HepG2 (cell line): Measurements from ENCODE around the gene SETD1B. TPM values are rescaled to one million over a fixed set of nuclear protein-coding genes. Genes with fewer than 3 reads are reported as not detected.
A peak's percentile ranks its signal among the peaks of the same experiment; 100 is the strongest.

Experiments used
- CERS6 ChIP-seq: sonication (generic); formaldehyde crosslinking; IDR thresholded peaks from 2 replicates; pipeline ENCODE4 v1.5.0; 2020; ENCODE audit warnings: missing genetic modification reagents
- ELF1 ChIP-seq: sonication (generic); formaldehyde crosslinking; IDR thresholded peaks from 2 replicates; pipeline ENCODE4 v1.4.0; 2020; ENCODE audit warnings: missing genetic modification reagents
- HMG20B ChIP-seq: conservative IDR thresholded peaks from 2 replicates; pipeline ENCODE4 v1.6.1; 2016; ENCODE audit warnings: missing genetic modification reagents, missing compliant biosample characterization
- MED13 ChIP-seq: sonication (generic); formaldehyde crosslinking; IDR thresholded peaks from 2 replicates; pipeline ENCODE4 v1.5.0; 2020; ENCODE audit warnings: missing genetic modification reagents
- MXD3 ChIP-seq: IDR thresholded peaks from 2 replicates; pipeline ENCODE4 v1.6.1; 2016; ENCODE audit warnings: mild to moderate bottlenecking, missing biosample characterization, missing genetic modification reagents
- NBN ChIP-seq: fragments of 450-650 bp; conservative IDR thresholded peaks from 2 replicates; pipeline ENCODE4 v1.6.1; 2017
- NCOA2 ChIP-seq: sonication (generic); formaldehyde crosslinking; IDR thresholded peaks from 2 replicates; pipeline ENCODE4 v1.8.0; 2022; ENCODE audit warnings: inconsistent platforms
- SNAI1 ChIP-seq: sonication (generic); formaldehyde crosslinking; IDR thresholded peaks from 2 replicates; pipeline ENCODE4 v1.5.0; 2020; ENCODE audit warnings: mild to moderate bottlenecking, missing genetic modification reagents, borderline replicate concordance
- SNAPC2 ChIP-seq: sonication (generic); formaldehyde crosslinking; IDR thresholded peaks from 2 replicates; pipeline ENCODE4 v1.8.1; 2022; ENCODE audit warnings: mild to moderate bottlenecking, missing genetic modification reagents
- SRSF1 ChIP-seq: fragments of 200-400 bp; formaldehyde crosslinking; optimal IDR thresholded peaks from 2 replicates; pipeline ENCODE3; 2017; ENCODE audit warnings: mild to moderate bottlenecking, low read depth, low read length, moderate library complexity
- ZFP1 ChIP-seq: IDR thresholded peaks from 2 replicates; pipeline ENCODE4 v1.6.1; 2016
- ZFP41 ChIP-seq: sonication (generic); formaldehyde crosslinking; IDR thresholded peaks from 2 replicates; pipeline ENCODE4 v1.4.0; 2020; ENCODE audit warnings: mild to moderate bottlenecking, missing genetic modification reagents, borderline replicate concordance
- ZFP90 ChIP-seq: sonication (generic); formaldehyde crosslinking; IDR thresholded peaks from 2 replicates; pipeline ENCODE4 v1.8.0; 2022; ENCODE audit warnings: missing genetic modification reagents, mild to moderate bottlenecking, inconsistent platforms, borderline replicate concordance
- ZHX2 ChIP-seq, 2 experiments: sonication (generic) in 1 of 2; formaldehyde crosslinking in 1 of 2; IDR thresholded peaks; 2 replicates each; pipeline versions ENCODE4 v1.6.1 to v1.9.0; 2014 to 2022; ENCODE audit warnings: antibody characterized with exemption in 1 of 2, borderline replicate concordance in 1 of 2, inconsistent platforms in 1 of 2, low read depth in 1 of 2, missing genetic modification reagents in 1 of 2
- ZNF101 ChIP-seq: sonication (generic); formaldehyde crosslinking; IDR thresholded peaks from 2 replicates; pipeline ENCODE4 v1.4.0; 2020; ENCODE audit warnings: mild to moderate bottlenecking, low read depth, missing genetic modification reagents, borderline replicate concordance
- ZNF20 ChIP-seq: sonication (generic); formaldehyde crosslinking; IDR thresholded peaks from 2 replicates; pipeline ENCODE4 v1.4.0; 2020; ENCODE audit warnings: mild to moderate bottlenecking, moderate library complexity, missing genetic modification reagents
- ZNF333 ChIP-seq: sonication (generic); formaldehyde crosslinking; IDR thresholded peaks from 2 replicates; pipeline ENCODE4 v1.4.0; 2020; ENCODE audit warnings: mild to moderate bottlenecking, missing genetic modification reagents, borderline replicate concordance
- ZNF343 ChIP-seq: sonication (generic); formaldehyde crosslinking; IDR thresholded peaks from 2 replicates; pipeline ENCODE4 v1.4.0; 2020; ENCODE audit warnings: mild to moderate bottlenecking, missing genetic modification reagents
- ZNF446 ChIP-seq: sonication (generic); formaldehyde crosslinking; IDR thresholded peaks from 2 replicates; pipeline ENCODE4 v1.5.0; 2020; ENCODE audit warnings: mild to moderate bottlenecking, missing genetic modification reagents
- ZNF703 ChIP-seq: sonication (generic); formaldehyde crosslinking; IDR thresholded peaks from 2 replicates; pipeline ENCODE4 v1.5.1; 2020; ENCODE audit warnings: missing genetic modification reagents, mild to moderate bottlenecking, moderate library complexity, borderline replicate concordance
- ZNF781 ChIP-seq: sonication (generic); formaldehyde crosslinking; IDR thresholded peaks from 2 replicates; pipeline ENCODE4 v1.5.1; 2020; ENCODE audit warnings: borderline replicate concordance, mild to moderate bottlenecking, missing genetic modification reagents; ENCODE audit errors: not compliant biosample characterization
- ZNF816 ChIP-seq: sonication (generic); formaldehyde crosslinking; IDR thresholded peaks from 2 replicates; pipeline ENCODE4 v1.8.0; 2022; ENCODE audit warnings: missing genetic modification reagents, mild to moderate bottlenecking, borderline replicate concordance
- ZSCAN31 ChIP-seq: sonication (generic); formaldehyde crosslinking; IDR thresholded peaks from 2 replicates; pipeline ENCODE4 v1.5.0; 2020; ENCODE audit warnings: low read depth, mild to moderate bottlenecking, missing genetic modification reagents
- polyA plus RNA-seq, 8 experiments: library from polyadenylated mRNA; depleted of rRNA in 3 of 8; stranded (reverse) in 7 of 8; unstranded in 1 of 8; fragments of >200 nt; fragmentation: Illumina TruSeq in 4 of 8; extraction: Trizol in 4 of 8; gene quantifications; 2 replicates each; pipeline versions ENCODE4 v1.2.1 to v1.2.3, GENCODE V29; 2011 to 2016; ENCODE audit warnings: low read depth in 4 of 8, missing spikeins in 1 of 8, mixed read lengths in 1 of 8; ENCODE audit not compliant: insufficient read depth in 1 of 8
- total RNA-seq, 5 experiments: library from RNA; depleted of rRNA; stranded (reverse); fragments of >200 nt; fragmentation: Illumina TruSeq; extraction: Trizol; gene quantifications; 2 replicates each; pipeline ENCODE4 v1.2.3, GENCODE V29; 2016; ENCODE audit warnings: low read depth in 1 of 5

SETD1B gene
- total and polyA plus RNA-seq, 2 of the 13 experiments (the other 11 are each of a cell fraction or from before 2014, with no cell fraction given), result 1.1 to 1.4 TPM

DNA sequence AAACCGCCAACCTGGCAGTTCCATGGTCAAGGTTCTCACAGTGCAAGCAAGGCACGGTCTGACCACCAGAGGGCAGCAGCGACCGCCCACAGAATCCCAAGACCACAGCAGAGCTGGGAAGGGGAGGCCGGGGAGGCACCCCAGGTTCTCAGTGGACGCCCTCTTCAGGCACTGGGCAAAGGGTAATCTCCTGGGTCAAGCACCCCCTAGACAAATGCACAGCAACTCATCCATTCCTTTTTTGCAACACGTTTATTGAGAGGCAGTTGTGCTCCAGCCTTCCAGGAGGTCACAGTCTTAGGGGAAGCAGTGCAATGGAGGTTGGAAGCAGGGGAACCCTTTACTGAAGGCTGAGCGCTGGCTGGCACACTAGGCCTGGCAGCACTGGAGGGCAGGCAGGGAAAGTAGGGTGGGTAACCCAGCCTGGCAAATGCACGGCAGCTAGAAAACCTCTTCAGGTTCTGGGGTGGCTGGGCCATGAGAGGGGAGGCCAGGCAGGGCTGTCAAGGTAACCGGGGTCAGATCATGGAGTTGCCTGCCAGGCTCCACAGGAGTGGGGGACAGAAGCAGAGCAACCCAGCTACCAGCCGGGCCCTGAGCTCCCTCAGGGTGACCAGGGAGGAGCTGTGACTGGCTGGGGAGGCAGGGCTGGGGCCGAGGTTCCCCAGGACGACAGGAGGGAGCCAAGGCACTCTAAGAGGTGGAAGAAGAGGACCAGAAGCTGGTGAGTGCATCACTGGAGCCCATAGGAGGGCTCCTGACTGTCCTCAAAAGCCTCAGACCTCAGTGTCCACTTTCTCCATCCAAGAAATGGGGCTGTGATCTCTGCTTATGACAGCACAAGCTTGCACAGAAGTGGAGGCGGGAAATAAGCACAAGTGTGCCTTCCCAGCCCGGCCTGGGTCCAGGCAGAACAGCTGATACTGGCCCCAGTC lies 8.5 kb upstream of the SETD1B start (continued):
- TF ChIP-seq CERS6 (CRISPR knock-in tag) (no peak), ZFP90 (CRISPR knock-in tag) (no peak), ZNF816 (CRISPR knock-in tag) (0 out of 2 replicates have a peak, but pooled peaks have one; percentile 29), SNAI1 (CRISPR knock-in tag) (no peak), MXD3 (no peak), ZNF703 (CRISPR knock-in tag) (no peak; the same call in 1 of the 2 replicates), ZNF343 (no peak), SRSF1 (peak; percentile 5), ZNF20 (CRISPR knock-in tag) (no peak), ELF1 (CRISPR knock-in tag) (no peak), HMG20B (CRISPR knock-in tag) (no peak; the same call in 1 of the 2 replicates), NBN (no peak), NCOA2 (no peak), SNAPC2 (CRISPR knock-in tag) (no peak), ZNF781 (CRISPR knock-in tag) (peak; percentile 9), ZHX2 (IDR thresholded peaks at IDR 0.05; ENCODE audit: low read depth) (no peak), ZHX2 (CRISPR knock-in tag; IDR thresholded peaks at IDR 0.05; ENCODE audit: borderline replicate concordance) (no peak), ZNF101 (CRISPR knock-in tag) (no peak), ZFP41 (CRISPR knock-in tag) (no peak), ZNF333 (CRISPR knock-in tag) (no peak), ZFP1 (no peak; the same call in 1 of the 2 replicates), ZNF446 (no peak), MED13 (no peak), ZSCAN31 (CRISPR knock-in tag) (peak; percentile 62; the same call in 1 of the 2 replicates)
